HEK293T (cell line): ENCODE data around the gene MAP2K1.

Experiments
- CTCF ChIA-PET: fragments of 350-600 bp; formaldehyde crosslinking; extraction: SDS; loops from one replicate; lab custom pipeline; 2021; ENCODE audit warnings: antibody characterized with exemption, inconsistent platforms; lab: Yijun Ruan, JAX
- POLR2A ChIA-PET: fragments of 350-600 bp; formaldehyde crosslinking; extraction: SDS; loops from one replicate; lab custom pipeline; 2020; ENCODE audit warnings: antibody characterized with exemption, inconsistent platforms; lab: Yijun Ruan, JAX
- DNase-seq: peaks from one replicate; pipeline ENCODE4 v3.0.0; 2012; ENCODE audit warnings: mixed read lengths; ENCODE audit errors: extremely low spot score
- ARNT ChIP-seq: fragments of 450-650 bp; IDR thresholded peaks from 2 replicates; pipeline ENCODE4 v1.6.1; 2017; ENCODE audit warnings: mild to moderate bottlenecking
- BHLHE40 ChIP-seq: fragments of 450-650 bp; IDR thresholded peaks from 2 replicates; pipeline ENCODE4 v1.6.1; 2016; ENCODE audit warnings: mild to moderate bottlenecking, moderate library complexity, borderline replicate concordance
- CTBP1 ChIP-seq: fragments of 450-650 bp; IDR thresholded peaks from 2 replicates; pipeline ENCODE4 v1.6.1; 2016; ENCODE audit warnings: borderline replicate concordance
- ELF4 ChIP-seq: fragments of 450-650 bp; IDR thresholded peaks from 2 replicates; pipeline ENCODE4 v1.6.1; 2017; ENCODE audit warnings: antibody characterized with exemption
- FOXA1 ChIP-seq: fragments of 450-650 bp; IDR thresholded peaks from 2 replicates; pipeline ENCODE4 v1.6.1; 2016; ENCODE audit warnings: mild to moderate bottlenecking
- FOXK2 ChIP-seq: fragments of 450-650 bp; IDR thresholded peaks from 2 replicates; pipeline ENCODE4 v1.6.1; 2016; ENCODE audit warnings: mild to moderate bottlenecking
- FOXM1 ChIP-seq: fragments of 450-650 bp; IDR thresholded peaks from 2 replicates; pipeline ENCODE4 v1.6.1; 2017; ENCODE audit warnings: mild to moderate bottlenecking, borderline replicate concordance
- HDGF ChIP-seq: fragments of 450-650 bp; IDR thresholded peaks from 2 replicates; pipeline ENCODE4 v1.6.1; 2017; ENCODE audit warnings: antibody characterized with exemption, borderline replicate concordance
- L3MBTL2 ChIP-seq: fragments of 450-650 bp; conservative IDR thresholded peaks from 2 replicates; pipeline ENCODE4 v1.6.1; 2016; ENCODE audit warnings: mild to moderate bottlenecking
- LEF1 ChIP-seq: fragments of 450-650 bp; IDR thresholded peaks from 2 replicates; pipeline ENCODE4 v1.6.1; 2017; ENCODE audit warnings: mild to moderate bottlenecking, borderline replicate concordance
- NFRKB ChIP-seq: fragments of 450-650 bp; IDR thresholded peaks from 2 replicates; pipeline ENCODE4 v1.6.1; 2016; ENCODE audit warnings: mild to moderate bottlenecking, moderate library complexity
- PKNOX1 ChIP-seq: fragments of 450-650 bp; IDR thresholded peaks from 2 replicates; pipeline ENCODE4 v1.6.1; 2016
- SP1 ChIP-seq: fragments of 450-650 bp; IDR thresholded peaks from 2 replicates; pipeline ENCODE4 v1.6.1; 2017
- SUZ12 ChIP-seq: fragments of 450-650 bp; IDR thresholded peaks from 2 replicates; pipeline ENCODE4 v1.6.1; 2016; ENCODE audit warnings: mild to moderate bottlenecking
- TARDBP ChIP-seq: fragments of 450-650 bp; IDR thresholded peaks from 2 replicates; pipeline ENCODE4 v1.6.1; 2016
- ZNF384 ChIP-seq: fragments of 450-650 bp; IDR thresholded peaks from 2 replicates; pipeline ENCODE4 v1.6.1; 2016

The MAP2K1 gene

GRCh38 chr15:66409565-66410108 lies 22.9 kb downstream of the MAP2K1 start:
- DNase-seq, result no peak
- POLR2A ChIA-PET, result no interaction called here

GRCh38 chr15:66411190-66411589 lies 24.5 kb downstream of the MAP2K1 start:
- POLR2A ChIA-PET, result no interaction called here
- TF ChIP-seq FOXA1 (no peak), NFRKB (no peak), FOXK2 (no peak), SP1 (no peak), PKNOX1 (no peak), LEF1 (no peak), BHLHE40 (no peak), HDGF (no peak), SUZ12 (no peak), TARDBP (no peak), L3MBTL2 (no peak), ELF4 (no peak), FOXM1 (no peak), CTBP1 (no peak), ZNF384 (no peak), ARNT (no peak)
- CTCF ChIA-PET, result interaction anchor here (0.6 to 1.9 kb wide), 4 partner anchors 9 to 33 kb away, joined by 3 to 7 read pairs (median 4); no protein-coding TSS in a partner anchor
- DNase-seq, result no peak

More at GRCh38 chr15:66409565-66410108, 22.9 kb downstream of the MAP2K1 start:
- TF ChIP-seq ZNF384 (no peak), NFRKB (no peak), SP1 (no peak), FOXM1 (no peak), ELF4 (no peak), FOXK2 (no peak), HDGF (no peak), SUZ12 (no peak), CTBP1 (no peak), L3MBTL2 (no peak), BHLHE40 (no peak), LEF1 (no peak), TARDBP (no peak), PKNOX1 (no peak), FOXA1 (no peak), ARNT (no peak)
- CTCF ChIA-PET, result no interaction called here

- CTCF ChIA-PET, result interaction anchor here (1.1 to 1.9 kb wide), 3 partner anchors 8 to 24 kb away, joined by 3 to 7 read pairs (median 5); no protein-coding TSS in a partner anchor
- POLR2A ChIA-PET, result interaction anchor here (1.0 kb wide), 1 partner anchor 25 kb away, joined by 3 read pairs; no protein-coding TSS in a partner anchor
- no peak for DNase-seq
- no peak for TF ChIP-seq ARNT
- TF ChIP-seq ZNF384, result no peak
- TF ChIP-seq HDGF, result no peak
- TF ChIP-seq PKNOX1, result no peak
- TF ChIP-seq L3MBTL2, result no peak
These were observed 25.5 kb downstream of the MAP2K1 start for GRCh38 chr15:66412220-66412619.

- no peak for TF ChIP-seq FOXA1
- TF ChIP-seq L3MBTL2, result no peak
- no peak for TF ChIP-seq TARDBP
- CTCF ChIA-PET, result no interaction called here
- POLR2A ChIA-PET, result interaction anchor here (0.5 to 0.6 kb wide), 2 partner anchors 108 to 121 kb away, joined by 3 read pairs; no protein-coding TSS in a partner anchor
- DNase-seq, result no peak
These were observed 26.9 kb downstream of the MAP2K1 start for GRCh38 chr15:66413579-66413978.

- TF ChIP-seq TARDBP (no peak), ARNT (no peak), CTBP1 (no peak)
- ChIA-PET POLR2A (interaction anchor here (1.5 kb wide), 1 partner anchor 83 kb away, joined by 4 read pairs; the partner anchor contains the start of gene SNAPC5), CTCF (interaction anchor here (0.7 to 1.4 kb wide), 3 partner anchors 9 to 28 kb away, joined by 3 to 6 read pairs (median 3); no protein-coding TSS in a partner anchor)
- no peak for DNase-seq
These were observed 28.6 kb downstream of the MAP2K1 start for GRCh38 chr15:66415360-66415759.

GRCh38 chr15:66417736-66418135 lies 31.0 kb downstream of the MAP2K1 start:
- DNase-seq, result no peak
- CTCF ChIA-PET, result no interaction called here
- no peak for TF ChIP-seq FOXA1
- no peak for TF ChIP-seq NFRKB
- no peak for TF ChIP-seq SUZ12
- TF ChIP-seq LEF1, result no peak
- TF ChIP-seq ARNT, result no peak
- TF ChIP-seq FOXK2, result no peak
- TF ChIP-seq BHLHE40, result no peak
- no peak for TF ChIP-seq PKNOX1
- TF ChIP-seq L3MBTL2, result no peak
- no peak for TF ChIP-seq HDGF
- no peak for TF ChIP-seq ZNF384
- TF ChIP-seq FOXM1, result no peak
- no peak for TF ChIP-seq CTBP1
- no peak for TF ChIP-seq SP1
- POLR2A ChIA-PET, result no interaction called here
